ENCODE data around the gene C11orf86. TPM values are rescaled to one million over a fixed set of nuclear protein-coding genes. Genes with fewer than 3 reads are reported as not detected.

Gene C11orf86
- total and polyA plus RNA-seq, 2 donors from 2014 or later: 0.92 TPM; not detected in 1

GRCh38 chr11:66971488-66971887 lies 3.6 kb upstream of the C11orf86 start:
- no peak overlapping the region for H3K4me3 ChIP-seq (ENCODE audit: low read length in 3 of 3)
- no peaks in the 10 kb centered on the region for H3K27me3 ChIP-seq (ENCODE audit: control insufficient read depth, insufficient read depth, low read length)
- FAIRE-seq: no peak
- intact Hi-C loops (cut with DNase I): no loop called here
- no peak overlapping the region for H3K9ac ChIP-seq (ENCODE audit: low read length in 3 of 3)
- TF ChIP-seq, protein P1, sequence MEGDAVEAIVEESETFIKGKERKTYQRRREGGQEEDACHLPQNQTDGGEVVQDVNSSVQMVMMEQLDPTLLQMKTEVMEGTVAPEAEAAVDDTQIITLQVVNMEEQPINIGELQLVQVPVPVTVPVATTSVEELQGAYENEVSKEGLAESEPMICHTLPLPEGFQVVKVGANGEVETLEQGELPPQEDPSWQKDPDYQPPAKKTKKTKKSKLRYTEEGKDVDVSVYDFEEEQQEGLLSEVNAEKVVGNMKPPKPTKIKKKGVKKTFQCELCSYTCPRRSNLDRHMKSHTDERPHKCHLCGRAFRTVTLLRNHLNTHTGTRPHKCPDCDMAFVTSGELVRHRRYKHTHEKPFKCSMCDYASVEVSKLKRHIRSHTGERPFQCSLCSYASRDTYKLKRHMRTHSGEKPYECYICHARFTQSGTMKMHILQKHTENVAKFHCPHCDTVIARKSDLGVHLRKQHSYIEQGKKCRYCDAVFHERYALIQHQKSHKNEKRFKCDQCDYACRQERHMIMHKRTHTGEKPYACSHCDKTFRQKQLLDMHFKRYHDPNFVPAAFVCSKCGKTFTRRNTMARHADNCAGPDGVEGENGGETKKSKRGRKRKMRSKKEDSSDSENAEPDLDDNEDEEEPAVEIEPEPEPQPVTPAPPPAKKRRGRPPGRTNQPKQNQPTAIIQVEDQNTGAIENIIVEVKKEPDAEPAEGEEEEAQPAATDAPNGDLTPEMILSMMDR (IDR thresholded peaks at IDR 0.05; ENCODE audit: borderline replicate concordance, extremely low read depth, insufficient read depth): no peak
- H3K4me1 ChIP-seq (ENCODE audit: control insufficient read depth in 2 of 3, insufficient read depth in 2 of 3, low read depth in 1 of 3, low read length in 3 of 3): peaks cover 0 to 17% (median 0%) of the 10 kb centered on the region in 3 donors
- H3K36me3 ChIP-seq (ENCODE audit: control insufficient read depth in 2 of 3, insufficient read depth in 3 of 3, low read length in 3 of 3): no peaks in the 10 kb centered on the region
- peak overlapping the region in 1 of 2 donors; percentile 68 for H3K27ac ChIP-seq (ENCODE audit: low read depth in 2 of 2, low read length in 2 of 2)
- DNase-seq: no peak
- H3K9me3 ChIP-seq (ENCODE audit: control insufficient read depth in 2 of 3, insufficient read depth in 1 of 3, low read length in 3 of 3): no peaks in the 10 kb centered on the region

DNA sequence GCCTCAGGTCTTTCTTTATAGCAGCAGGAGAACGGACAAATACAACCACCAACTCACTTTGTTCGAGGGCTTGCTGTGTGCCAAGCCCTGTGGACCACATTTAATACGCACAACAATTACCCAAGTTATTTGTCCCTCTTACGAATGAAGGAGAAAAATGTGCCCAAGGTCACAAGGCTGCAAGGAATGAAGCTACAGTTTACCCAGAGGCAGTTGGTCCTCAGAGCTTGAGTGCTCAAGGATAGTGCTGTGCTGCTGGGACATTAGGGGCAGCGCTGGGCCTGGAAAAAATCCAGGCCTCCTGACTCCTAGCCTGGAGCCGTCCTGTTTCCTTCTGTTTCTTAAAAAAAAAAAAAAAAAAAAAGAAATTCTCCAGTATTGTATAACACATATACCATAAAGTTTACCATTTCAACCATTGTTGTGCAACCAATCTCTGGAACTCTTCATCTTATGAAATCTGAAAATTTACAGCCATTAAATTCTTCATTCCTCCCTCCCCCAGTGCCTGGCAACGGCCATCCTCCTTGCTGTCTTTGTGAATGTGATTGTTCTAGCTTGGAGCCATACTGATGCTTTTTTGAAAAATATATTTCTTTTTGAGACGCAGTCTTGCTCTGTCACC lies 1.0 kb upstream of the C11orf86 start:
- Histone ChIP-seq H3K36me3 (ENCODE audit: control insufficient read depth in 2 of 3, insufficient read depth in 3 of 3, low read length in 3 of 3) (no peaks in the 10 kb centered on the region), H3K4me3 (ENCODE audit: low read length in 3 of 3) (no peak overlapping the region), H3K4me1 (ENCODE audit: control insufficient read depth in 2 of 3, insufficient read depth in 2 of 3, low read depth in 1 of 3, low read length in 3 of 3) (peaks cover 0 to 17% (median 0%) of the 10 kb centered on the region in 3 donors), H3K9me3 (ENCODE audit: control insufficient read depth in 2 of 3, insufficient read depth in 1 of 3, low read length in 3 of 3) (no peaks in the 10 kb centered on the region), H3K27ac (ENCODE audit: low read depth in 2 of 2, low read length in 2 of 2) (no peak overlapping the region), H3K27me3 (ENCODE audit: control insufficient read depth, insufficient read depth, low read length) (no peaks in the 10 kb centered on the region), H3K9ac (ENCODE audit: low read length in 3 of 3) (no peak overlapping the region)
- FAIRE-seq (no peak), DNase-seq (no peak)
- intact Hi-C loops (cut with DNase I): no loop called here
- TF ChIP-seq, protein P1 (IDR thresholded peaks at IDR 0.05; ENCODE audit: borderline replicate concordance, extremely low read depth, insufficient read depth): no peak

GRCh38 chr11:66975405-66976027 lies 412 bp downstream of the C11orf86 start:
- Histone ChIP-seq H3K36me3 (ENCODE audit: control insufficient read depth in 2 of 3, insufficient read depth in 3 of 3, low read length in 3 of 3) (no peaks in the 10 kb centered on the region), H3K9me3 (ENCODE audit: control insufficient read depth in 2 of 3, insufficient read depth in 1 of 3, low read length in 3 of 3) (no peaks in the 10 kb centered on the region), H3K27me3 (ENCODE audit: control insufficient read depth, insufficient read depth, low read length) (no peaks in the 10 kb centered on the region), H3K4me1 (ENCODE audit: control insufficient read depth in 2 of 3, insufficient read depth in 2 of 3, low read depth in 1 of 3, low read length in 3 of 3) (peaks cover 0 to 11% (median 0%) of the 10 kb centered on the region in 3 donors), H3K4me3 (ENCODE audit: low read length in 3 of 3) (no peak overlapping the region), H3K27ac (ENCODE audit: low read depth in 2 of 2, low read length in 2 of 2) (no peak overlapping the region), H3K9ac (ENCODE audit: low read length in 3 of 3) (no peak overlapping the region)
- DNase-seq (no peak), FAIRE-seq (no peak)
- intact Hi-C loops (cut with DNase I): no loop called here
- TF ChIP-seq, protein P1 (IDR thresholded peaks at IDR 0.05; ENCODE audit: borderline replicate concordance, extremely low read depth, insufficient read depth): no peak

All from kidney (tissue), 14 donors.